ENCODE results near the gene UGT1A10.
"Not testable (repeated sequence)": the region's sequence is repeated elsewhere in the genome, so short reads cannot be mapped to it uniquely, and the experiment has no call there.

The UGT1A10 gene

GRCh38 chr2:233692648-233693047 lies 56.4 kb downstream of the UGT1A10 start, which contains the start of gene UGT1A6:
UGT1A6 (plus strand) TSS chr2:233692890; CDS start chr2:233693005, 115 bp downstream.
- DNase-seq (ENCODE audit: low read depth in 2 of 2) = no peak

- no peak for DNase-seq (ENCODE audit: low read depth in 2 of 2)
Observed at GRCh38 chr2:233693963-233694362, 57.7 kb downstream of the UGT1A10 start.

- DNase-seq (ENCODE audit: low read depth in 2 of 2) = no peak
Observed at GRCh38 chr2:233698740-233699139, 62.5 kb downstream of the UGT1A10 start.

- DNase-seq (ENCODE audit: low read depth in 2 of 2) = no peak
Observed at GRCh38 chr2:233699424-233700027, 63.3 kb downstream of the UGT1A10 start.

- DNase-seq (ENCODE audit: low read depth in 2 of 2) = no peak
Observed at GRCh38 chr2:233700028-233700635, 63.9 kb downstream of the UGT1A10 start.

- not testable (repeated sequence) for DNase-seq (ENCODE audit: low read depth in 2 of 2)
Observed at GRCh38 chr2:233700842-233701241, 64.6 kb downstream of the UGT1A10 start.

GRCh38 chr2:233702238-233702637 lies 66.0 kb downstream of the UGT1A10 start:
- no peak for DNase-seq (ENCODE audit: low read depth in 2 of 2)

- DNase-seq (ENCODE audit: low read depth in 2 of 2) = no peak
Observed at GRCh38 chr2:233705911-233706506, 69.8 kb downstream of the UGT1A10 start.

GRCh38 chr2:233706720-233707119 lies 70.5 kb downstream of the UGT1A10 start:
- no peak for DNase-seq (ENCODE audit: low read depth in 2 of 2)

- DNase-seq (ENCODE audit: low read depth in 2 of 2) = no peak
Observed at GRCh38 chr2:233707940-233708644, 71.8 kb downstream of the UGT1A10 start.

GRCh38 chr2:233708942-233709341 lies 72.7 kb downstream of the UGT1A10 start:
- DNase-seq (ENCODE audit: low read depth in 2 of 2) = no peak

- peak; percentile 45 for DNase-seq (ENCODE audit: low read depth in 2 of 2)
Observed at GRCh38 chr2:233711312-233712008, 75.2 kb downstream of the UGT1A10 start.

- no peak for DNase-seq (ENCODE audit: low read depth in 2 of 2)
Observed at GRCh38 chr2:233712611-233713261, 76.5 kb downstream of the UGT1A10 start, which contains the start of gene UGT1A5. UGT1A5 (plus strand) TSS chr2:233712907; CDS start chr2:233712992, 85 bp downstream.

GRCh38 chr2:233713262-233713615 lies 77.0 kb downstream of the UGT1A10 start:
- DNase-seq (ENCODE audit: low read depth in 2 of 2) = no peak

GRCh38 chr2:233714121-233714520 lies 77.9 kb downstream of the UGT1A10 start:
- DNase-seq (ENCODE audit: low read depth in 2 of 2) = no peak

GRCh38 chr2:233718552-233718951 lies 82.3 kb downstream of the UGT1A10 start, which contains the start of gene UGT1A4:
UGT1A4 (plus strand) TSS chr2:233718736; CDS start chr2:233718821, 85 bp downstream.
- DNase-seq (ENCODE audit: low read depth in 2 of 2) = no peak

GRCh38 chr2:233728723-233729301 lies 92.6 kb downstream of the UGT1A10 start, which contains the start of gene UGT1A3:
UGT1A3 (plus strand) TSS chr2:233729042; CDS start chr2:233729127, 85 bp downstream.
- DNase-seq (ENCODE audit: low read depth in 2 of 2) = no peak

GRCh38 chr2:233736868-233737653 lies 100.8 kb downstream of the UGT1A10 start:
- DNase-seq (ENCODE audit: low read depth in 2 of 2) = not testable (repeated sequence)

GRCh38 chr2:233740870-233741269 lies 104.6 kb downstream of the UGT1A10 start:
- DNase-seq (ENCODE audit: low read depth in 2 of 2) = no peak
